Activated CD8-positive, alpha-beta memory T cell treated with anti-CD3 and anti-CD28 coated beads for 36 hours (primary cell): Measurements from ENCODE around the gene PLEKHM3. TPM values are rescaled to one million over a fixed set of nuclear protein-coding genes. Genes with fewer than 3 reads are reported as not detected.
"Not testable (repeated sequence)": the region's sequence is repeated elsewhere in the genome, so short reads cannot be mapped to it uniquely, and the experiment has no call there.

ENCODE experiments used
- CTCF ChIA-PET: fragments of 350-600 bp; sonication (Branson Sonifier 250); formaldehyde crosslinking; loops from one replicate; lab custom pipeline; 2021; ENCODE audit warnings: antibody characterized with exemption; lab: Charles Lee
- POLR2A ChIA-PET: fragments of 350-600 bp; sonication (Branson Sonifier 250); formaldehyde crosslinking; loops from one replicate; lab custom pipeline; 2021; ENCODE audit warnings: antibody characterized with exemption; lab: Charles Lee
- total RNA-seq, 2 experiments: library from RNA; stranded (reverse); gene quantifications; one replicate each; pipeline ENCODE4 v1.2.3, GENCODE V29; 2021

PLEKHM3 gene
- total RNA-seq, 2 experiments from 2014 or later = 5.1 to 5.5 TPM

GRCh38 chr2:207935121-207935990, 90.0 kb downstream of the PLEKHM3 start:
- POLR2A ChIA-PET = no interaction called here
- CTCF ChIA-PET = no interaction called here

DNA sequence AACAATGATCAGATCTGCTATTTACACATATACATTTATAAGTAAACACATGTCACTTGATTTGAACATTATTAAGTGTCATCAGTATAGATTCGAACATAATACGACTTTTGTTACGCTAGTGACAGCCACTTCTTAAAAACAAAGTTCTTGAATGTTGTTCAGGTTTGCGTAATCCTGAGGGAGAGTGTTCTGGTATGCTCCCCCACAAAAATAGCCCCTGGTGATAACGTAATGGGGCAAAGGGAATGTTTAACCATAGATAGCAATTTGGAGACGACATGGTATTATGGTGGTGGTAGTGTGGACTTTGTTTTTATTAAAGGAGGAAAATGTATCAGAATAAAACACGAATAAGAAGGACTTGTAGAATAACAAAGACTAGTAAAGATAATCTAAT, 90.6 kb downstream of the PLEKHM3 start:
- POLR2A ChIA-PET = no interaction called here
- CTCF ChIA-PET = no interaction called here

DNA sequence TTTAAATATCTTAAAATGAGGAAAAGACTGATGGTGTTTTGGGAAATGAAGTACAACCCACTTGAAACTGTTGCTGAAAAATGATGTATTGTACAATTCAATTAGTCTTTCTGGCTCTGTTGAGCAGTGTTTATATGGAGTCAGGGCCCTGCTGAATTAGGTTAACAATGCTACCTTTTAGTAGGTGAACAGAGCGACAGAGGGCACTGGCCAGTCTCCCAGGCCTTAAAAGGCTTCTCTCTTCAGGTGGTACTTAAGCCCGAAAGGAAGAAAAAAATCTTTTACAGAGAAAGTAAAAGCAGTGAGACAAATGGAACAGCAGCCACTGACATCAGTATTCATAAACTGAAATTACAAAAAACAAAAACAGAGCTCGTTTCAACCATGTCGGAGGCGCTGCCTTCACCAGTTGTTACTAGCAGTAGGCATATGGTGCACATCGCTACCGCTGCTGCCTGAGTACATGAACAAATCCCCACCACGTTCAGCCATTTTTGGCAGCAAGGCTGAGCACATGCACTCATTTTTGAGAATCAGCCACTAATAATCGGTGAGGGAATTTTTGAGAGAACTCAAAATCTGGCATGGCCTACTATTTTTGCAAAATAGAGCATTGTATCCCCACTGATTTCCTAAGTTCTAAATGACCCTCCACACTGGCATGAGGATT, 91.8 kb downstream of the PLEKHM3 start:
- ChIA-PET CTCF (no interaction called here), POLR2A (no interaction called here)

DNA sequence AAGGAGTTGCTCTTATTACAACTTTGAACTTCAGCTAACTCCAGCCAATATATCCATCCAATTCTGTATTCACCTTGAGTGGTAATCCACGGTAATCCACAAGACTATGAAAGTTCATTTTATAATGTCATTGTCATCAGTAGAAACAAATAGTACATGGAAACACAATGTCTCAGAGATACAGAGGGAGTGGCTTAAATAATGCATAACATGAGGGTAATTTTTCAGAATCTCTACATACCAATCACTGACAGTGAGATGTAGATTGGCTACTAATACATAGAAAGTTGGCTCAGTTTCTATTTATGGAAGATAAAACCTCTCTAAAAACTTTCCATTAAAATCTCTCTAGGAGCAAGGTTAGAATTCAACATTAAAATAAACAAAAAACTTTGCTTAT, 93.2 kb downstream of the PLEKHM3 start:
- ChIA-PET CTCF (no interaction called here), POLR2A (no interaction called here)

GRCh38 chr2:207930747-207931146, 94.6 kb downstream of the PLEKHM3 start:
- CTCF ChIA-PET = no interaction called here

GRCh38 chr2:207929923-207930322, 95.4 kb downstream of the PLEKHM3 start:
- CTCF ChIA-PET = no interaction called here

More at GRCh38 chr2:207930747-207931146, 94.6 kb downstream of the PLEKHM3 start:
- POLR2A ChIA-PET = no interaction called here

GRCh38 chr2:207928079-207928478, 97.2 kb downstream of the PLEKHM3 start:
- ChIA-PET POLR2A (no interaction called here), CTCF (no interaction called here)

More at GRCh38 chr2:207929923-207930322, 95.4 kb downstream of the PLEKHM3 start:
- POLR2A ChIA-PET = no interaction called here

- ChIA-PET CTCF (no interaction called here), POLR2A (no interaction called here)
Measured at GRCh38 chr2:207926989-207927300, 98.4 kb downstream of the PLEKHM3 start.

GRCh38 chr2:207926133-207926988, 99.0 kb downstream of the PLEKHM3 start:
- CTCF ChIA-PET = interaction anchor here (1.1 kb wide), 1 partner anchor 19 kb away, joined by 3 read pairs; no protein-coding TSS in a partner anchor

GRCh38 chr2:207925601-207926000, 99.7 kb downstream of the PLEKHM3 start:
- POLR2A ChIA-PET = no interaction called here
- CTCF ChIA-PET = interaction anchor here (1.1 kb wide), 1 partner anchor 19 kb away, joined by 3 read pairs; no protein-coding TSS in a partner anchor

More at GRCh38 chr2:207926133-207926988, 99.0 kb downstream of the PLEKHM3 start:
- POLR2A ChIA-PET = no interaction called here

DNA sequence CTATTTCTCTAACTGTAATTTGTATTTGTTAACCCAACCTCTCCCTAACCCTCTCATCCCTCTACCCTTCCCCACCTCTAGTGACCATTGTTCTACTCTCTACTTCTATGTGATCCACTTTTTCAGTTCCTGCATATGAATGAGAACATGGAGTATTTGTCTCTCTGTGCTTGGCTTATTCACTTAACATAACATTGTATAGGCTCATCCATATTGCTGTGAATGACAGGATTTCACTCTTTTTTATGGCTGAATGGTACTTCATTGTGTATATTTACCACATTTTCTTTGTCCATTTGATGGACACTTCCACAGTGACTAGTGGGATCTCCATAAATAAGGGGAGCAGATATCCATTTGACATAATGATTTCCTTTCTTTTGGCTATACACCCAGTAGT, 103.7 kb downstream of the PLEKHM3 start:
- CTCF ChIA-PET = no interaction called here
- POLR2A ChIA-PET = no interaction called here

DNA sequence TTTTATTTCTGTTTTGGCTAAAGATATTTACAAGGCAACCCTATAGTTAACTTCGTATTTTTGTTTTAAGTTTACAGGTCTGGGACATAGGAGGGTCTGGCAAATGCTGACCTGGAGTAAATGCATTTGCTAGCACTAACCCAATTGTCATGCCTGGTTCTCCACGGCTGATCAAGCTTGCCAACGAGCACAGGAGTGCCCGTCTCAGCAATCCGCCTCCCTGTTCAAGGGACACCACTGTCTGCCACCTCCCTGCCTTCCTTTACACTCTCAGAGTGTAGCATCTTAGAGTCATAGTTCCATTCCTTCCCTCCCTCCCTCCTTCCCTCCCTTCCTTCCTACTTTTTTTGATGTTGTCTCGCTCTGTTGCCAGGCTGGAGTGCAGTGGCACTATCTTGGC, 104.6 kb downstream of the PLEKHM3 start:
- ChIA-PET CTCF (interaction anchor here (0.7 kb wide), 1 partner anchor 99 kb away, joined by 3 read pairs; no protein-coding TSS in a partner anchor), POLR2A (no interaction called here)

DNA sequence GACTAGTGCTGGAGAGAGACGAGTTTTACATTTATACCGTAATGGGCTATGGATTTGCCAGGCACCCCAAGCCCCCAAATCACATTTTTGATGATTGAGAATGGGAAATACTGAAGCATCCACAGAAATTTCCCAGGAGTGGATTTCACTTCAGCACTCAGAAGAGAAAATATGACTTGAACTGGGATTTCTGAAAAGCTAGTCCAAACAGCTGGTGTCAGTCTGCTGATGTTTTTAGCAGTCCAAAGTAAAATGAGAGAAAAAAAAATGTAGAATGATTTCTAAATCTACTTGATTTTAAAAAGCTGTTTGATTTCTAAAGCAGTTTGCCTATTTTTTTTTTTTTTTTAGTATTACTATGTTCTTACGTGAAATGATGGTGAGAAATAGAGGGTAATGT, 105.0 kb downstream of the PLEKHM3 start:
- POLR2A ChIA-PET = no interaction called here
- CTCF ChIA-PET = no interaction called here

- CTCF ChIA-PET = no interaction called here
- POLR2A ChIA-PET = no interaction called here
Measured at GRCh38 chr2:207919164-207919919, 106.0 kb downstream of the PLEKHM3 start.

DNA sequence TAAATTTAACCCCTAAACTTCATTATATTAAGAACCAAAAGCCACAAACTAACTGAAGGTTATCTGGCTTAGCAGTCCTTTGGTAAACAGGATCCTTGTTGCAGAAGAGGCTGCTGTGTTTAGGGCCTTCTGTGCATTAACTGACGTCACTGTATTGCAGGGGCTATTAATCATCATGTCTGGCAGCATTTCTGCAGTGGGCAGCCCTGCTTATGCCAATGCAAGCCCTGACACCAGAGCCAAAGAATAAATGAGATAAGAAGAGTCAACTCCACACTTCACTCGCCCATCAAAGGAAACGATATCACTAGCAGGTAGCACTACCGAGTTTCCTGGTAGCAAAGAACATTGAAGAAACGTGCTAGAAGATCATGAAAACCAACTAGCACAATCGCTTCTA, 110.6 kb downstream of the PLEKHM3 start:
- POLR2A ChIA-PET = no interaction called here
- CTCF ChIA-PET = no interaction called here

GRCh38 chr2:207913772-207914358, 111.5 kb downstream of the PLEKHM3 start:
- ChIA-PET CTCF (no interaction called here), POLR2A (no interaction called here)

DNA sequence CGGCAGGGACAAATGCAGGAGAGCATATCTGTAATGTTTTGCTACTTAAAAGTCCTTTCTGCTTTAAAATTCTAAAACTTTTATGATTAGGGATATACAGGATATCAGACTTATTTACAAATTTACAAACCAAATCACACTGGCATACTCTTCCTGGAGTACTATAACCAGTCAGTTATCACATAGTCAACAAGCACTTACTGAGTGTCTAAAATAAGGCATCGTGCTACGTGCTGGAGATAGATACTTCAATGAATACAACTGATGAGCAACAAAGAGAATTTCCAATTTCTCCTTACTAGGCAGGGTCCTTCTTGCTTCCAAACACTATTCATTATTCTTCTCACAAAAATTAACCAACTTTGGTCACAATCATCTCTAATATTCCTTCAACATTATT, 113.5 kb downstream of the PLEKHM3 start:
- POLR2A ChIA-PET = no interaction called here
- CTCF ChIA-PET = no interaction called here

GRCh38 chr2:207911215-207911614, 114.1 kb downstream of the PLEKHM3 start:
- ChIA-PET CTCF (no interaction called here), POLR2A (interaction anchor here (0.5 kb wide), 1 partner anchor 1687 kb away, joined by 10 read pairs; no protein-coding TSS in a partner anchor)

DNA sequence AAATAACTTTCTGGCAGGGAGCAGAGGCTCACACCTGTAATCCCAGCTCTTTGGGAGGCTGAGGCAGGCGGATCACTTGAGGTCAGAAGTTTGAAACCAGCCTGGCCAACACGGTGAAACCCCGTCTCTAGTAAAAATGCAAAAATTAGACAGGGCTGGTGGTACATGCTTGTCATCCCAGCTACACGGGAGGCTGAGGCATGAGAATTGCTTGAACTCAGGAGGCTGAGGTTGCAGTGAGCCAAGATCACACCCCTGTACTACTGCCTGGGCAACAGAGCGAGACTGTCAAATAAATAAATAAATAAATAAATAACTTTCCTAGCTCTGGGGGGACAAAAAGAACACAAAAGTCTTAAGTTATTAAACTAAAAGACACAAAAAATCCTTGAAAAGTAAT, 118.8 kb downstream of the PLEKHM3 start:
- POLR2A ChIA-PET = not testable (repeated sequence)
- CTCF ChIA-PET = interaction anchor here (1.0 kb wide), 1 partner anchor 20 kb away, joined by 3 read pairs; no protein-coding TSS in a partner anchor
